ENCODE measurements around the gene CLIC1. TPM values are rescaled to one million over a fixed set of nuclear protein-coding genes. Genes with fewer than 3 reads are reported as not detected.

The CLIC1 gene
- 276 and 291 TPM in 2 replicates for polyA plus RNA-seq (2013)

DNA sequence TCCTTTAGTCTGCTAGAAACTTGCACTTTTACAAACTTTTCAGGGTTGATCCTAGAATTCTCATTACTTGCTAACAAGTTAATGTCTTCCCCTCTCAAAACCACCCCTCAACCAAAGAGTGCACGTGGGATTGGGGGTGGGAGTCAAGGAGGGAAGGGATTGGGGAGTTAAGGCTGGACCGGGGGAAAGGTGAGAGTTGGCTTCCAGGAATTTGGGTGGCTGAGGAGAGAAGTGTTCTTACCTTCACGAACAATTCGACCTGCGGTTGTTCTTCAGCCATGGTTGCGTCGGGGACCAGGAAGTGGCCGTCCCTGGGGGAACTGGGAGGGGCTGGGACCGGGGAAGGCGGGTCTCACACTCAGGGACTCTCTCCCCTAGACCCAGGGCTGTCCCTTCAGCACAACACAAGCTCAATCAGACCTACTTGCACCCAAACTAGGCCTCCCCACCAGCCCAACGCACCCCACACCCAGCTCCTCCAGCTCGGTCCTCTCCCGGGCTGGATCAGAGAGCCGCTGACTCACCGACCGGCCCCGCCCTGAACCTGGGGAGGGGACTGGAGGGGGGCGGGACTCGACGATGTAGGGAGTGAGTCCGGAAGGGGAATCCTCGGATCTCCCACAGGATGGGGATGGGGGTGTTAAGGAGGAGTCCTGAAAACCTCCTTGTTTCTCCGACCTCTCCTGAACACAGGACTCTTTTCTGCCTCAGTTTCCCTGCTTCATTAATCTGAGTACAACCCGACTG is at the start of gene CLIC1:
Gene CLIC1, minus strand, starts transcription at position 510 of the 747 bp plus-strand sequence. Its CDS starts 230 bp downstream, at position 280.
- Histone ChIP-seq H3K27me3 (ENCODE audit: insufficient read depth, low read length) (no peaks in the 10 kb centered on the region), H2BK5ac (ENCODE audit: low read depth, low read length, poor library complexity) (peak within 1 kb of the TSS; percentile 93), H3K14ac (ENCODE audit: low read length) (peak within 1 kb of the TSS; percentile 87), H2BK120ac (ENCODE audit: insufficient read depth, low read length, poor library complexity) (peak within 1 kb of the TSS; percentile 84), H3K18ac (ENCODE audit: low read length) (peak within 1 kb of the TSS; percentile 96), H3K4me3 (ENCODE audit: low read depth, low read length) (peak within 1 kb of the TSS; percentile 78), H4K12ac (ENCODE audit: low read depth, low read length) (peak within 1 kb of the TSS; percentile 73), H3K23ac (ENCODE audit: low read length) (no peak within 1 kb of the TSS), H2BK12ac (ENCODE audit: low read length) (peak within 1 kb of the TSS; percentile 34), H3K9me3 (ENCODE audit: insufficient read depth, low read depth, low read length) (no peaks in the 10 kb centered on the region), H2AFZ (ENCODE audit: insufficient read depth, low read length, poor library complexity) (peak within 1 kb of the TSS; percentile 26), H3K79me2 (ENCODE audit: control insufficient read depth, insufficient read depth, low read length, poor library complexity) (peaks cover 27% of the 10 kb centered on the region), H4K8ac (ENCODE audit: low read depth, low read length) (peak within 1 kb of the TSS; percentile 84), H3K4ac (ENCODE audit: low read depth, low read length) (peak within 1 kb of the TSS; percentile 96), H3K4me1 (ENCODE audit: control insufficient read depth in 1 of 2, insufficient read depth in 2 of 2, low read length in 2 of 2) (peaks cover 30 to 32% of the 10 kb centered on the region in 2 experiments), H3K27ac (ENCODE audit: low read depth, low read length) (peak within 1 kb of the TSS; percentile 95), H3K79me1 (ENCODE audit: low read length) (peaks cover 39% of the 10 kb centered on the region), H3K4me2 (ENCODE audit: low read length) (peak within 1 kb of the TSS; percentile 89), H4K91ac (ENCODE audit: low read depth, low read length) (peak within 1 kb of the TSS; percentile 92), H2AK5ac (ENCODE audit: low read length) (peak within 1 kb of the TSS; percentile 87), H3K36me3 (ENCODE audit: control insufficient read depth in 1 of 2, insufficient read depth in 2 of 2, low read length in 2 of 2) (peaks cover 21 to 28% of the 10 kb centered on the region in 2 experiments), H3K9ac (ENCODE audit: low read length) (peak within 1 kb of the TSS; percentile 93)
- WGBS (ENCODE audit: extremely low coverage, insufficient coverage, insufficient read length), result no CpG with 5 or more reads among the region's 24 CpGs
- peak; percentile 73 to 80 for DNase-seq

DNA sequence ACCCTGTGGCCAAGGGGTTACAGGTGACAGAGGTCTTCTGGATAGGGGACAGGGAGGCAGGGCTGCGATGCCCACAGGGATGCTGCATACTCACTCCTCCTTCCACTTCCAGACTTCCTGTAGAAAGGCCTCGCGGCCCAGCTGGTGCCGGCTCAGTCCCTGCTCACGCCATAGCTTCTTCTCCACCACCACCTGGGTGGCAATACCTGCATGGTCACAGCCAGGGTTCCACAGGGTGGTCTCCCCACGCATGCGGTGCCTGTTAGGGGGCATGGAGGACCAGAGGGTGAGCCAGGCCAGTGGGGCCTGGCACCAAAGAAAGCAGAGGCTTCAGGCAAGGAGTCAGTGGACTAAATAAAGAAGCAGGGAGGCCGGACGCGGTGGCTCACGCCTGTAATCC is 49.1 kb upstream of the CLIC1 start:
- no peak for DNase-seq
- Histone ChIP-seq H3K4me2 (ENCODE audit: low read length) (no peak overlapping the region), H3K4me3 (ENCODE audit: low read depth, low read length) (peak overlapping the region; percentile 26), H4K8ac (ENCODE audit: low read depth, low read length) (no peak overlapping the region), H3K27ac (ENCODE audit: low read depth, low read length) (no peak overlapping the region), H3K79me1 (ENCODE audit: low read length) (no peaks in the 10 kb centered on the region), H2AK5ac (ENCODE audit: low read length) (no peak overlapping the region), H2BK12ac (ENCODE audit: low read length) (no peak overlapping the region), H3K36me3 (ENCODE audit: control insufficient read depth in 1 of 2, insufficient read depth in 2 of 2, low read length in 2 of 2) (peaks cover 52% of the 10 kb centered on the region in 2 experiments), H4K91ac (ENCODE audit: low read depth, low read length) (no peak overlapping the region), H4K12ac (ENCODE audit: low read depth, low read length) (no peak overlapping the region), H2BK120ac (ENCODE audit: insufficient read depth, low read length, poor library complexity) (no peak overlapping the region), H3K18ac (ENCODE audit: low read length) (no peak overlapping the region), H3K9ac (ENCODE audit: low read length) (no peak overlapping the region), H3K79me2 (ENCODE audit: control insufficient read depth, insufficient read depth, low read length, poor library complexity) (no peaks in the 10 kb centered on the region), H2AFZ (ENCODE audit: insufficient read depth, low read length, poor library complexity) (no peak overlapping the region), H3K9me3 (ENCODE audit: insufficient read depth, low read depth, low read length) (no peaks in the 10 kb centered on the region), H3K14ac (ENCODE audit: low read length) (no peak overlapping the region), H3K4me1 (ENCODE audit: control insufficient read depth in 1 of 2, insufficient read depth in 2 of 2, low read length in 2 of 2) (no peaks in the 10 kb centered on the region), H3K27me3 (ENCODE audit: insufficient read depth, low read length) (no peaks in the 10 kb centered on the region), H3K4ac (ENCODE audit: low read depth, low read length) (no peak overlapping the region), H3K23ac (ENCODE audit: low read length) (no peak overlapping the region), H2BK5ac (ENCODE audit: low read depth, low read length, poor library complexity) (no peak overlapping the region)
- no CpG with 5 or more reads among the region's 11 CpGs for WGBS (ENCODE audit: extremely low coverage, insufficient coverage, insufficient read length)

DNA sequence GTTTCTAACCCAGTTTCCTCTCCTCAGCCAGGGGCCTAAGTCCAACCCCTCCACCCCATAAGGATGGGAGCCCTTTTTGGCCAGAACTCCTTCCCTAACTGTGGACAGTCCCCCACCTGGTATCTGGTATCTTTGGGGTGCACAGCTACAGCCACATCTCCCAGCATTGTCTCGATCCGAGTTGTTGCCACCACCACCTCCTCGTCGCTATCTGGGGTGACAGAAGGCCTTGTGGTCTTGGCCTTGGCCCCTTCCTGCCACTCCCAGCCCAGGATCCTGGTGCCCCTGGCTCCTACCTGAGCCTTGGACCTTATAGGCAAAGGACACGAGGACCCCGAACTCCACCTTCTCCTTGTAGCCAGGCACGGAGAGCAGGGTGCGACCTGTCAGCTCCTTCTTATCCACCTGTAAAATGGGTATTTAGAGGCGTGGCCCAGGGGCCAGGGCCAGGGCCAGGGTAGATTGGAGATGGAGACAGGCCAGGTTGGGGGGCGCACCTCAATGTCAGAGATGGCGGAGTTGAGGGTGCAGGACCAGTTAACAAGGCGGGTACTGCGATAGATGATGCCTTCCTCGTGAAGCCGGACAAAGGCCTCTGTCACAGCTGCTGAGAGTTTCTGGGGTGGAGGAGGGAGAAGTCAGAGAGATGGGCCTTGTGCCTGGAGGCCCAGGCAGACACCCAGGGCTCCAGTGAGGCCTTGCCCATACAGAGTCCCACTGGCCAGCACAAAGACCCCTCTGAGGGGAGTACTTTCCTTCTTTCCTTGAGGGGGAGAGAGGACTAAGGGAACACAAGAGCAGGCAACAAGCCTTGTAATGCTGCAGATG is 48.0 kb upstream of the CLIC1 start:
- Histone ChIP-seq H2AK5ac (ENCODE audit: low read length) (no peak overlapping the region), H3K14ac (ENCODE audit: low read length) (no peak overlapping the region), H3K4me3 (ENCODE audit: low read depth, low read length) (no peak overlapping the region), H3K4me2 (ENCODE audit: low read length) (no peak overlapping the region), H3K36me3 (ENCODE audit: control insufficient read depth in 1 of 2, insufficient read depth in 2 of 2, low read length in 2 of 2) (peaks cover 60 to 61% of the 10 kb centered on the region in 2 experiments), H3K4me1 (ENCODE audit: control insufficient read depth in 1 of 2, insufficient read depth in 2 of 2, low read length in 2 of 2) (no peaks in the 10 kb centered on the region), H3K4ac (ENCODE audit: low read depth, low read length) (no peak overlapping the region), H4K12ac (ENCODE audit: low read depth, low read length) (peak overlapping the region; percentile 35), H3K79me1 (ENCODE audit: low read length) (no peaks in the 10 kb centered on the region), H3K18ac (ENCODE audit: low read length) (no peak overlapping the region), H3K23ac (ENCODE audit: low read length) (no peak overlapping the region), H3K27me3 (ENCODE audit: insufficient read depth, low read length) (no peaks in the 10 kb centered on the region), H4K8ac (ENCODE audit: low read depth, low read length) (no peak overlapping the region), H2BK5ac (ENCODE audit: low read depth, low read length, poor library complexity) (no peak overlapping the region), H2AFZ (ENCODE audit: insufficient read depth, low read length, poor library complexity) (no peak overlapping the region), H2BK12ac (ENCODE audit: low read length) (no peak overlapping the region), H3K79me2 (ENCODE audit: control insufficient read depth, insufficient read depth, low read length, poor library complexity) (no peaks in the 10 kb centered on the region), H3K27ac (ENCODE audit: low read depth, low read length) (no peak overlapping the region), H2BK120ac (ENCODE audit: insufficient read depth, low read length, poor library complexity) (no peak overlapping the region), H3K9ac (ENCODE audit: low read length) (no peak overlapping the region), H3K9me3 (ENCODE audit: insufficient read depth, low read depth, low read length) (no peaks in the 10 kb centered on the region), H4K91ac (ENCODE audit: low read depth, low read length) (no peak overlapping the region)
- no CpG with 5 or more reads among the region's 15 CpGs for WGBS (ENCODE audit: extremely low coverage, insufficient coverage, insufficient read length)
- DNase-seq, result no peak

DNA sequence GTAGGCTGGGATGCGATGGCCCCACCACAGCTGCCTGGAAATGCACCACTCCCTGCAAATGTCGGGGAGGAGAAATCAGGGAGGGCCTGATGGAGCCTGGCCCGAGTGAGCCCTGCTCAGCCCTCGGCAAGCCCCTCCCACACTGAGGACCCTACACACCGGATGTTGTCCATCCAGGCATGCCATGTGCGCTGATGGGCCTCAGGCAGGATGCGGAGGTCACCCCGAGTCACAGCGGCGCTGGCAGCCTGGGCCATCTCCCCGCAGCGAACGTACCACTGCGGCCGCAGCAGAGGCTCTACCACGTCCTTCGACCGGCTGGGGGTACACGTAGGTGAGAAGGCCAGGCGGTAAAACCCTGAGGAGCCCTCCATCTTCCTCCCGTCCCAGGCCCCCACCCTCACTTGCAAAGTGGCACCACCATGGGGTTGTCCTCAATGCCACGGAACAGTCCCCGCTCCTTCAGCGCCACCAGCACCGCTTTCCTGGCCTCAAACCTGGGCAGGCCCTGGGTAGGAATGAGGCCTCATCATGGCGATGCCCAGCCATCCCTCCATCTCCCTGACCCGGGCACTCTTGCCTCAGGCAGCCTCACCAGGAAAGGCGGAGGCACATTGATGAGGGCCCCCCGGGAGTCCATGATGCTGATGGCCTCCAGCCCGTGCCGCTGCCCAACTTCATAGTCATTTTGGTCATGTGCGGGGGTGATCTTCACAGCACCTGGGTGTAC is 46.0 kb upstream of the CLIC1 start:
- no peak overlapping the region for H3K4me3 ChIP-seq (ENCODE audit: low read depth, low read length)
- H2BK120ac ChIP-seq (ENCODE audit: insufficient read depth, low read length, poor library complexity), result no peak overlapping the region
- no peak overlapping the region for H3K18ac ChIP-seq (ENCODE audit: low read length)
- no peak overlapping the region for H2BK5ac ChIP-seq (ENCODE audit: low read depth, low read length, poor library complexity)
- H4K91ac ChIP-seq (ENCODE audit: low read depth, low read length), result no peak overlapping the region
- WGBS (ENCODE audit: extremely low coverage, insufficient coverage, insufficient read length), result no CpG with 5 or more reads among the region's 32 CpGs
- no peak overlapping the region for H3K9ac ChIP-seq (ENCODE audit: low read length)
- H3K27me3 ChIP-seq (ENCODE audit: insufficient read depth, low read length), result no peaks in the 10 kb centered on the region
- H3K23ac ChIP-seq (ENCODE audit: low read length), result no peak overlapping the region
- peaks cover 0 to 4% of the 10 kb centered on the region in 2 experiments for H3K4me1 ChIP-seq (ENCODE audit: control insufficient read depth in 1 of 2, insufficient read depth in 2 of 2, low read length in 2 of 2)
- no peak overlapping the region for H3K27ac ChIP-seq (ENCODE audit: low read depth, low read length)
- no peaks in the 10 kb centered on the region for H3K79me1 ChIP-seq (ENCODE audit: low read length)
- no peak overlapping the region for H2AFZ ChIP-seq (ENCODE audit: insufficient read depth, low read length, poor library complexity)
- H3K36me3 ChIP-seq (ENCODE audit: control insufficient read depth in 1 of 2, insufficient read depth in 2 of 2, low read length in 2 of 2), result peaks cover 74 to 76% of the 10 kb centered on the region in 2 experiments
- no peak overlapping the region for H2AK5ac ChIP-seq (ENCODE audit: low read length)
- no peak for DNase-seq
- no peak overlapping the region for H2BK12ac ChIP-seq (ENCODE audit: low read length)
- H3K14ac ChIP-seq (ENCODE audit: low read length), result no peak overlapping the region
- H3K4me2 ChIP-seq (ENCODE audit: low read length), result no peak overlapping the region
- no peaks in the 10 kb centered on the region for H3K9me3 ChIP-seq (ENCODE audit: insufficient read depth, low read depth, low read length)
- no peak overlapping the region for H4K8ac ChIP-seq (ENCODE audit: low read depth, low read length)
- H4K12ac ChIP-seq (ENCODE audit: low read depth, low read length), result no peak overlapping the region
- H3K79me2 ChIP-seq (ENCODE audit: control insufficient read depth, insufficient read depth, low read length, poor library complexity), result no peaks in the 10 kb centered on the region
- H3K4ac ChIP-seq (ENCODE audit: low read depth, low read length), result no peak overlapping the region

Data from trophoblast cell (in vitro differentiated cells and primary cell).